NCI-H2081 treated with DMSO at 0.1 percent for 48 hours (cell line): ENCODE measurements around the gene ZNF496.
A peak's percentile ranks its signal among the peaks of the same experiment; 100 is the strongest.
"Not testable (repeated sequence)": the region's sequence is repeated elsewhere in the genome, so short reads cannot be mapped to it uniquely, and the experiment has no call there.

Source experiments
- DNase-seq: peaks from one replicate; lab custom pipeline; 2025; lab: John Stamatoyannopoulos, UW

Gene ZNF496

DNA sequence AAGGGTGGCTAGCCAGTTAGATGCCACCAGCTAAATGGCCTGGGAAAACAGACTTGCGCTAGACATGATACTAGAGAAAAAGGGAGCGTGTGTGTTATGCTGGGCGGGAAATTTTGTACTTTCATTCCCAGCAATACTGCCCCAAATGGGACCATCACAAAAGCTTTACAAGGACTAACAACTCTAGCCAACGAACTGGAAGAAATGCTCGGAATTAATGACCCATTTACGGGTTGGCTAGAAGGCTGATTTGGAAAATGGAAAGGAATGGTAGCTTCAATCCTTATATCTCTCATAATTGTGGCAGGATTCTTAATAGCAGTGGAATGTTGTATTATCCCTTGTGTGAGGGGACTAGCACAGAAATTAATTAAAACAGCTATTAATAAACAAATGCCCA, 27.9 kb upstream of the ZNF496 start:
- DNase-seq = no peak

DNA sequence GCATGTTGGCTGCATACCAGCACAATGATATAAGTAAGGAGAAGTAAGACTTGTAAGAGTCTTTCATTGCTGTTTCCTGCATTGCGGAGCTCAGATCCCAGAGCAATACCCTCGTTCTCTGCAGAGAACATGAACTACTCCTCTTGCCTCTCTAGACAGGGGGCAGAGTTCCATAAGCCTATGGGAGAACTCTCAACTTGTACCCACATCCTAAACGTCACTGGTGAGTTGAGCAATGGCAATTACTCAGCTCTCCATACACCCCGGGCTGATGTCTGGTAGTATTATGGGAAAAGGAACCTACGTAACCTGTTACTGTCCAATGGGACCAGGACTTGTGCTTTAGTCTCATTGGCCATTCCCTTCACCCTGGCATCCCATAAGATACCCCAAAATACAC, 27.3 kb upstream of the ZNF496 start:
- no peak for DNase-seq

DNA sequence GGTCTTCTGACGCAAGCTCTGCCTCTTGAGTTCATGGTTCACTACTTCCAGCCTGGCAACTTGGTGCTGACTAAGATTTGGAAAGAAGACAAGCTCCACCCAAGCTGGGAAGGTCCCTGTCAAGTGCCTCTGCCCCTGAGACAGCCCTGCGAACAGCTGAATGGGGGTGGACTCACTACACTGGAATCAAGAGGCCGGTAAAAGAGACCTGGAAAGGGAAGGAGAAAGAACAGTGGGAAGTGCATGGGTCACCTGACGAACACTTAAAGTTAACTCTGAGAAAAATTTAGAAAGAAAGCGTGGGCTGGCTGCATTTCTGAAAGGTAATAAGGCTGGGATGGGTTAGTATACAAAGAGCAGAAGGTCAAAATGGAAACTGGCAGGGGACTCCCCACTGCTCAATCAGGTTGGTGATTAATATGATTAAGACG, 26.1 kb upstream of the ZNF496 start:
- DNase-seq = no peak

DNA sequence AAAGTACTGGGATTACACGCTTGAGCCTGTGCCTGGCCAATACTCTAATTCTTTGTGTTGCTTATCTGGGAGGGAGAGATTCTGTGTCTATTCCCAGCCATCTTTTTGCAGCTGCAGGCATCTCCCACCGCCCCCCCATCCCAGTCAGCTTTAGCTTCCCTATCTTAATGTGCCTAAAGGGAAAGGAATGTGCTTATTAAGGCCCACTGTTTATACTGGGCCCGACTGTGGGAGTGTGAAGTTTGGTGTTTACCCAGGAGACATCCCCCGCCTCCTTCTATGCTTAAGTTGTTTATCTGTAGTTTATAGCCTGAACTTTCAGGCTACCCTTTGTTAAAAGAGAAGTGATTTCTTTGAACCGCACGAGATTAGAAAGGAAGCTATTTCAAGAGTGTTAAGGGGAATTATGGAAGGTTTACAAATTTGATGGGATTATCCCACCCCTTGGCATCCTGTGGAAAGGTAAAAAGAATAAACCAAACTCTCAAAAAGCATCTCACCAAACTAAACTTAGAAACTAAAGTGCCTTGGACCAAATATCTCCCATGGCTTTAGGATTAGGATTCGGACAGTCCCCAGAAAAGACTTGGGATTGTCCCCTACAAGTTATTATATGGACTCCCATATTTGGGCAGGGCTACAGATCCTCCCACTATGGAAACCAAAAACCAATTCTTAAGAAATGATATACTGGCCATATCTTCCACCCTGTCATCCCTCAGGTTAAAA, 25.5 kb upstream of the ZNF496 start:
- DNase-seq = no peak

DNA sequence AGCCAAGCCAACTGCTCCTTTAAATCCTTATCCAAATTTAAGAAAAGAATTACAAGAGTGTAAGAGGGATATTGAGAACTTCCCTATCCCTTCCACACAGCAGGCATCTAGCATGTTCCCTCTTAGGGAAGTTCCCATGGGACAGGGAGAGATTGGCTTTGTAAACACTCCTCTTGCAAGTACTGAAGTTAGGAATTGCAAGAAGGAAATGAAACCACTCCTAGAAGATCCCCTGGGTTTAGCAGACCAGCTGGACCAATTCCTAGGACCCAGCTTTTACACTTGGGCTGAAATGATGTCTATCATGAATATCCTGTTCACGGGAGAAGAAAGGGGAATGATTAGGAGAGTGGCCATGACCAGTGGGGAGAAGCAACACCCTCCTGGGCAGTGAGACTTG, 23.5 kb upstream of the ZNF496 start:
- not testable (repeated sequence) for DNase-seq

DNA sequence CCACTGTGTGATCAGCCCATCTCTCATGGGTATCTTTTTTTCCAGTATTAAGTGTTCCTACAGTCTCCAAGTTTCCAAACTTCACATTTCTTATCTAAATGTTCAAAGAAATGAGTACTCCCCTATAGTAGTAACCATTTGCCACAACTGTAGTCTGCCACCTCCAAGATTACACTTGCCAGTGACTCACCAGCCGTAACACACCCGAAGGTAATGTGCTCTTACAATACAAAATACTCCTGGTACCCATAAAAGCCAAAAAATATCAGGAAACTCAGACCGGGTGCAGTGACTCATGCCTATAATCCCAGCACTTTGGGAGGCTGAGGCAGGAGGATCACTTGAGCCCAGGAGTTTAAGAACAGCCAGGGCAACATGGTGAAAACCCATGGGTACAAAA, 20.5 kb upstream of the ZNF496 start:
- no peak for DNase-seq

DNA sequence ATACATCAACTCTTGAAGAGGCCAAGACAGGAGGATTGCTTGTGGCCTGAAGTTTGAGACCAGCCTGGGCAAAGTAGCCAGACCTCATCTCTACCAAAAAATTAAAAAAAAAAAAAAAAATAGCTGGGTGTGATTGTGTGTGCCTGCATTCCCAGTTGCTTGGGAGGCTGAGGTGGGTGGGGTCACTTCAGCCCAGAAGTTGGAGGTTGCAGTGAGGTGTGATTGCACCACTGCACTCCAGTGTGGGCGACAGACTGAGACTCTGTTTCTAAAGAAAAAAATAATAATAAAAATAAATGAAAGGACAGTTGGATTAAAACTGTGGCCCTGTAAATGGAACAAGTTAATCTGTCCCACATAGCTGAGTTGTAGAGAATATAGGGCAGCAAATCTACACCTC, 18.9 kb upstream of the ZNF496 start:
- no peak for DNase-seq

DNA sequence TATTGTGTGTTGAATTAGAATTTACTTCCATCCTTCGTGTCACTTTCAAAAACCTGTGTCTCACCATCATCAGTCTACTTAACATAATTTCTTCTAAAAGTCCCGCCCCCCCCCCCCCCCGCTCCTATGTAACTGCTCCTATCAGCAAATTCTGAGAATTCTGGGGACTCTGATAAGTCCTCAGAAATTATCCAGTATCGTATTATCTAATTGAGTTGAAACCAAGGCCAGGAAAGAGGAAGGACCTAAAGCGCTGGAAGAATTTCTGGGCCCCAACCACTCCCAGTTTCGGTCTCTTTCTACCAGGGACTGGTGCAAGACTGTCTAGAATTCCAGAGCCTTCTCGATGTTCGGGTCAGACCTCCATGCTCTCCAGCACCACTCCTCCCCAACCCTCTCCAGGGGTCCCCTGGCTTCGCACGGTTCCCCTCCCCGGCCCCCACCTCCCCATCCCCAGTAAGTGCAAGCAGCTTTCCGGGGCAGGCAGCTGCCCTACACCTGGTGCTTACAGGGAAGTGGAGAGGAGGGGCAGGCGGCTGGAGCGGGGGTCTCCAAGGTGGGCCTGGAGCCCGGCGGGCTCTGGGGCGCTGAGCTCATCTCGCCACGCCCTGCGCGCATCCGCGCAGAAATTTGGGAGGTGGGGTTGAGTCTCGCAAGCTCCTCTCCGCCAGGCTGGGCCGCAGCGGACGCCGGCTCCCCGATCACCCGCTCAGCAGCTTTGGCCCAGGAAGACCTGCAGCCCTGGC, 16.0 kb upstream of the ZNF496 start:
- DNase-seq = no peak

DNA sequence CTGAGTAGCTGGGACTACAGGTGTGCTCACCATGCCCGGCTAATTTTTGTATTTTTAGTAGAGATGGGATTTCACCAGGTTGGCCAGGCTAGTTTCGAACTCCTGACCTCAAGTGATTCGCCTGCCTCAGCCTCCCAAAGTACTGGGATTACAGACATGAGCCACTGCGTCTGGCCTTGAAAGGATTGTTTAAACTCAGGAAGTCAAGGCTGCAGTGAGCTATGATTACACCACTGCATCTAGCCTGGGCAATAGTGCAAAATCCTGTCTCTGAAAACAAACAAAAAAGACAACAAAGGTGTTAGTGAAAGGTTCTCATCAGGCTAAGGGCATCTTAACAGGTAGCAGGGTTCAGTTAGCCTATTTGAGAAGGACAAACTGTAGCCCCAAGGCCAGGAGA, 14.2 kb upstream of the ZNF496 start:
- no peak for DNase-seq

DNA sequence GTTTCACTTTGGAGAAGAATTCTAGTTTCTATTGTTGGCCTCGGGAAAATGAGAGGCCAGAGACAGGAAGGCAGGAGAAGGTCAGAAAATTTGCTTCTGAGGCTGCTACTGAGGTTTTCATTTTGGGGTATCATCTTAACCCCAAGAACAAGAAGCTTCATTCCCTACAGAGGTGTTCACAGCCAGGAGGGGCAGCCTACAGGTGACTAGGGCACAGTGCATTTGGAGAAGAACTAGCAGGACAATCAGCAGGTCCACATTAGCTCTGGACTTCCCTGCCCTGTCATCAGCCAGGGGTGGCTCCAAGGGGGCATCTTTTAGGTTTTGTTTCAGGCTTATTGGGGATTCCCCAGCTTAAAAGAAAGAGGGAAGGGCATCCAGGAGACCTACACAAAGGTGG, 12.1 kb upstream of the ZNF496 start:
- no peak for DNase-seq

DNA sequence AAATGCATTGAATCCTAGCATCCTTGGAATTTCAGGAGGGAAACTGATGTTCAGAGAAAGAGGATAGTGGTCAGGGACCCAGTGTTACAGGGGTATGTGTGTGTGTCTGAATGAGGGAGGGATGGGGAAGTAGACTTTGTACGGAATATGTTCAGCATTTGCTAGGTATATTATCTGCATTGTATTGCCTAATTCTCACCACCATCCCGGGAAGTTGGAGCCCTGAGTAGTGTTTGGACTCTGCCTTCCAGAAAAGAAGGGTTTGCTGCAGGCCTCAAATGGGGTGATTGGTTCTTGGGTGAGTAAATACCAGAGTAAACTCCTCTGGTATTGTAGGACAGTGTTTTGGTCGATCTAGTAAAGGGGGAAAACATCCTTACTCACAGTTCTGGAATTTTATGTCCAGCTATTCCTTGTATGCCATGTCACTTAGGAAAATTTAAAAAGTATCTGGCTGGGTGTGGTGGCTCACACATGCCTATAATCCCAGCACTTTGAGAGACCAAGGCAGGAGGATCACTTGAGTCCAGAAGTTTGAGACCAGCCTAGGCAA, 7.1 kb upstream of the ZNF496 start:
- no peak for DNase-seq

DNA sequence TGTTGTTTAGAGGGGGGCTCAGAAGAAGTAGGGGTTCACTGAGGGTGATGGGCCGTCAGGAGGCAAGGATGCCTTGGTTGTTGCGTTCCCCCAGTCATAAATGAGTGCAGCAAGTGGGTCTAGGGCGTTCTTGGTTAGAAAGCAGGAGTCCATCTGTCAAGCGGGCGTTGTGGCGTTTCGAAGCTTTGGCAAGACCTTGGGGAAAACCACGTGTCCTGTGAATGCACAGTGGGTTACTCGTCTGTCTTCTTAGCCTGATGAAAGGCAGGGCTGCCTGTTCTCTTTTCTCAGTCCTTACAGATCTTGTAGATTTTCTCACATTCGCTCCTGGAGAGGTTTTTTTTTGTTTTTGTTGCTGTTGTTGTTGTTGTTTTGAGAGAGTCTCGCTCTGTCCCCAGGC, 6.3 kb upstream of the ZNF496 start:
- no peak for DNase-seq

DNA sequence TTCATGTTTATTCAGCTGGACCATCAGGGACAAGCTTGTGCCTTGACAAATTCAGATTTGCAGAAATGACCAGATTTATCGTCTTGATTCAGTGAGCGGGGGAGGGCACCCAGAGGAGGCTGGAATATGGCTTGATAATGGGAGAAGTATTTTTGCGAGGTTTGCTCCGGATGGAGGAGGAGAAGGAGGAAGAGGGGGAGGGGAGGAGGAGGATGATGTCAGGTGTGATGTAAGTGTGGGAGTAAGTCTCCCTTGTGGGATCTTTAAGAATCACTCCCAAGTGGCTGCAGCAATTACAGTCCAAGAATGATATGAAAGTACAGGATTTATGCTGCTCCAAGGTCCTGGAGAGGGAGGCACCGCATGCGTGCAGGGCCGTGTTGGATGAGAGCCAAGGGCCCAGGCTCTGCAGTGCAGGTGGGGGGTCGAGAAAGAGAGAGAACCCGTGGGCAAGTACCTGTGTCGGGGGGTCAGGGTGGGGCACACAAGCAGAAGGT, 5.6 kb upstream of the ZNF496 start:
- no peak for DNase-seq

DNA sequence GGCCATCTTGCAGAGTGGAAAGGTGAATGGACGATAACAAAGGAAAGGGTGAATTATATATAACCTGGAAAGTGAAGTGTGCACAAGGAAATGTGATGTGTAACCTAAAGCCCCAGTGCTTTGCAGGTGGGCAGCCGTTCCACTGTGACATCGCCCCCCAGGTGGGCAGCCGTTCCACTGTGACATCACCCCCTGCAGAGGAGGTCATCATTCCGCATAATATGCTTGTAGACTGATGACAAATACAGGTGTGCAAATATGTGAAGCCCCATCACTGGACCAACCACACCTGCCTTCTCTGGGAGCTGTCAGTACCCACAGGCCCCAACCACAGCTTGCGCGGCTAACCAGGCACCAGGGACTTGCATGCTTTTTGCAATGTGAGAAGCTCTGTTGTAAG, 4.7 kb upstream of the ZNF496 start:
- peak; percentile 77 for DNase-seq

DNA sequence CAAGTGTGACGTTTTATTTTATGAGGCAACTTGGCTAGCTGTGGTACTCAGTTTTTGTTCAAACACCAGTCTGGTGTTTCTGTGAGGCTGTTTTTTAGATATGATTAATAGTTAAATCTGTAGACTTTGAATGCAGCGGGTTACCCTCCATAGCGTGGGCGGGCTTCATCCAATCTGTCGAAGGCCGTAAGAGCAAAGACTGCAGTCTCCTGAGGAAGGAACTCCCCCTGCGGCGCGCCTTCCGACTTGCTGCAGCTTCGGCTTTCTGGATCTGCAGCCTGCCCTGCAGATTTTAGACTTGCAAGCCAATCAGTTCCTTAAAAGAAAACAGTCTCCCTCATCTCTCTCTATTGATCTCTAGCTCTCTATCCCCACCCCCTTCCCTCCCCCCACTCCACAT, 4.2 kb upstream of the ZNF496 start:
- DNase-seq = no peak

DNA sequence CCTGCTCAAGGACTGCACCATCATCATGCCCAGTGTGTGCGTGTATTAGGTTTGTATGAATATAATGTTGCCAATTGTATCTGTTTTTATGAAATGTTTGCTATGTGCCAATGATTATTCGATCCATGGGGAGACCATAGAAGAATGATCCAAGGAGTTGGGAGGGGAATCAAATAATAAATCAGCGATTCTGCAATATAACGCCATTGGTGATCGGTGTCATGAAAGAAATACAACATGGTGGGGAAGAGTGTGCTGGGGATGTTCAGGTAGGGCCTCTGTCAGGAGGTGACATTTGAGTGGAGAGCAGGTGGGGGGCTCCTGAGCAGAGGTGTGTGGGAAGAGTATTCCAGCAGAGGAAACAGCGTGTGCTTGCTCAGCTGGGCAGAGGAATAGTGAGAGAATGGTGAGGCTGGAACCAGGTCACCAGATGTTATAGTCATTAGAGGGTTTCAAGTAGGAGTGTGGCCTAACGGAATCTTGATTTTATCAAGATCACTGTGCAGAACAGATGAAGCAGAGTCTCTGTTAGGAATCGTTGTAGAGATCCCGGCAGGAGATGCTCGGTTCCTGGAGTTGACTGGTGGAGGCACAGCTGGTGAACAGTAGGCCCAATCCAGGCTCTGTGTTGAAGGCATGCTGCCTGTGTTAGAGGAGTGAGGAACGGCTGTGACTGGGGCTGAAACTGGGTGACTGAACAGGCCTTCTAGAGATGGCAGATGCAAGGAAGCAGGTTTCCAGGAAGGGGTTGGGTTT, 2.9 kb upstream of the ZNF496 start:
- no peak for DNase-seq

DNA sequence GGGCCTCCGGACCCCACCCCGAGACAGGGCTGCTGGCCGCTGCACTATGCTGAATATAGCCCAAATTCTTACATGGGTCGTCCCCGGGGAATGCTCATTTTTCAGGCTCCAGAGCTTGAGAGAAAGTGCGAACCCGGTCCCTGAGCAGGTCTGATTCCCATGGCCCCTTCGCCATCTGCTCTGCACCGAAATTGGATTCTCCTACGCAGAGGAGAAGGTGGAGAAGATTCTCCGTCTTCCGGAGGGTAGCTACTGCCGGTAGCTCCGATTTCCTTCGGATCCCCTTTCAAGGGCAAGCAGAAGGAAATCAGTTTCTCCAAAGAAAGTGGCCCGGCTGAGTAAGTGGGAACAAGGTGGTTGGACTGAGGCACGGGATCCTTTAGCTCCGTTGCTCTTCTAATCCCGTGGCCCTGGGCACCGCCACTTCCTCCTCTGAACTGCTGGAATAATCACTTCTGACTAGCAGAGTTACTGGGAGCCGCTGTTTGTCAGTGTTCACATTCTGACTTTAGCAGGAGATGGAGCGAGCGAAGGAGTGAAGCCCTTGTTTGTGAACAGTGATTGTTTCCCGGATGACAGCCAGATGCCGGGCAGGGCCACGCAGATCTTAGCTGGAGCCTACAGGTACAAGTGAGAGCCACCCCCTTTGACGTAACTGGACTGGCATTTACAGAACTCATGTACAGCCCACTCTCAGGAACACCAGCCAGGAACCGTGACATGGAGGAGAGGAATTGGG, 1.1 kb upstream of the ZNF496 start:
- peak; percentile 3 for DNase-seq

DNA sequence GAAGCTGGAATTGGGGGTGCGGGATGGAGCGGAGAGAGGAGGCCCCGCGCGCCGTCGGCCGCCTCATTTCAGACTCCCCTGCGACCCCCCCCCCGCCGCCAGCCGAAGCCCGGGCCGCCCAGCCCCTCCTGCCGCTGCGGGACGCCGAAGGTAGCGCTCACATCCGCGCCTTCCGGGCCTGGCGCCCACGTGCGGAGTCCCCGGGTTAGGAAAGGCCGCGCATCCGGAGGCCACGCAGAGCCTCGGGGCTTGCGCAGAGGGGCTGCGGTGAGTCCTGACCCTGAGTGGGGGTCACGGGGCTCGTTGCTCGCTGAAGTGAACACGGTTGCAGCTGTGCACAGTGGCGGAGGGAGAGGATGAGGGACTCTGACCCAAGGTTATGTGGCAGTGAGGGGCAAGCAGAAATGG, 552 bp upstream of the ZNF496 start:
- DNase-seq = no peak

DNA sequence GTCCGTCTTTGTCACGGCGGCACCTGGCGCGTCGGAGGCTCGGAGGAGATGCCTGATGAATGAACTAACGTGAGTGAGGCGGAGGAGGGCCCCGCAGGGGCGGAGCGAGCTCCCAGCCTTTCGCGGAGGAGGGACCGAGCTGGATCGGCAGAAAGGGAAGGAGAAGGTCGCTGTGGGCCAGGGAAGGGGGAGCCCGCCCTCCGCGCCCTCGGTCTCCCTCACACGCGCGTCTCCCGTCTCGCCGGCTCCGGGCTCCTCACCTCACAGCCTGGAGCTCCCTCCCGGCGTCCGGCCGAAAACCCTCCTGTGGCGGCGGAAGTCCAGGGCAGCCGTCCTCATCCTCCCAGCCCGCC, 519 bp downstream of the ZNF496 start:
- DNase-seq = peak; percentile 30

DNA sequence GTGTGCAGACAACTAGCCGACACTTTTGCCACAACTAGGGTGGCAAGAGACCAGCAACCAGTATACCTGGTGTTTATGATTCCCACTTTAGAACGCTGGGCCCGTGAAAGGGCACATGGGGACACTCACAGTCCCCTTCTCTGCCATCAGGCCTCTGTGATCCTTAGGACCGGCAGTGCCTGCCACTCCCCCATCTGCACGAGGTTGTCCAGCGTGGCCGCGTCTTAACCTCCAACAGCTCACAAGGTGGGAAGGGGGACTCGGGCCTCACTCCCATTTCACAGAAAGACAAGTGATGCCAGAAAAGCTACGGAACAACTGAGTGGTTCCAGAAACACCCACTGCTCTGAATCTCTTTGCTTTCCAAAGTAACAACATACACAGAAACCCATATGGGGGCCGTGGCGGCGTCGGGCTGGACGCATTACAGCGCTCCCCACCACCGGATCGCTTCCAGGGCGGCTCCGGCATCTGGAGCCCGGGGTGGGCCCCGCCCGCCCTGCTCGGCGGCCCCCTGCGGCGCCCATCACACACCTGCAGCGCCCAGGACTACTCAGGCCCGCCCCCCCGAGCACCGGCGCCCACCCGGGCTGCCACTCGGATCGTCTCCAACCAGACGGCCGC, 1.0 kb downstream of the ZNF496 start:
- DNase-seq = no peak

DNA sequence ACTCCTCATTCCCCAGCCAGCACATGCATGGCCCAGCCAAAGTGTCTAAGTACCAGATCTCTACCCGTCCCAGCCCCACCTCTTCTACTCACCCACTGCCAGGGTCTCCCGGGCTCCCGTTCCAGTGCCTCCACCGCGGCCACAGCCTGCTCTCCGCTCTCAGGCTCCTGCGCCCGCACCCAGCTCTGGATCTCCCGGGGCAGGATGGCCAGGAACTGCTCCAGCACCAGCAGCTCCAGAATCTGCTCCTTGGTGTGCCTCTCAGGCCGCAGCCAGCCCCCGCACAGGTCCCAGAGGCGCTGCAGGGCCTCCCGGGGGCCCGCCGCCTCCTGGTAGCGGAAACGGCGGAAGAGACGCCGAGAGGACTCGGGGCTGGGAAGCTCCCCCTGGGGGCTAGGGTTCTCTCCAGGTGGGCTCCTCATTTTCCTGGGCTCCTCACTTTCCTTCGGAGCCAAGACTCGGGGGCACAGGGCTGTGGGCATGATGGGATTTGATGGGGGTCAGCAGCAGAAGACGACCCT, 2.5 kb downstream of the ZNF496 start:
- DNase-seq = no peak
